ENCODE measurements around the gene SAP30BP.
A peak's percentile ranks its signal among the peaks of the same experiment; 100 is the strongest.

Gene SAP30BP

DNA sequence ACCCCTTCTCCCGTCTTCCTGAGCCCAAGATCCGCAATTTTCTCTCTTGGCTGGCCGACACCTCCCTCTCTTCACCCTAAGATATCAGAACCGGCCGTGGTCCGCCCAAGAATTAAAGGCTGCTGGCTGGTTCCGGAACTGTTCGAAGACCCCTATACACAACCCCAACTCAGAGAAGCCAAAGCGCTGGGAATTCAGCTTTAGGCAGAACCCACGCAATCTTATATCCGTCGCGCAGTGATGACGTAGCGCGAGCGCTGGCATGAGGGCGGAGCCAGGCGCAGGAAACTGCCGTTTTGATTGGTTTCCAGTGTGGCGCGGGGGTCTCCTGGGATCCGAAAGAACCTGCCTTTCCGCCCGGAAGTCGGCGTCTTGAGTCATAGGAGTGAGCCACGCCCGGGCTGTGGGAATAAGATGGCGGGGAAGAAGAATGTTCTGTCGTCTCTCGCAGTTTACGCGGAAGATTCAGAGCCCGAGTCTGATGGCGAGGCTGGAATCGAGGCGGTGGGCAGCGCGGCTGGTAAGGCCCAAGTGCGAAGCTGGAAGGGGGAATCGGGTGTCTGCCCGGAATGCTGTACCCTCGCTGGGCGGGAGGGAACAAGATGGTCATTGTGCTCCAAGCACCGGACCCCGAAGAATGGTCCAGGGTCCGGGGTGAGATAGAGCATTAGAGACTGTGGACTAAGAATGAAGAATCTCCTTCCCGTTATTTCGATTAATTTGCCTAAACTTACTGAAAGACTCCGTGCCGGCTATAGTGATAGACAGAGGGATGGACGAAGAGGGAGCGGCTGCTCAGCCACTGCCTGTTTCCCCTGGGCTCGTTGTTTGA, at the start of gene SAP30BP, which contains the start of gene RECQL5:
Gene SAP30BP, plus strand, starts transcription at position 380 of the 832 bp plus-strand sequence. Its CDS starts 35 bp downstream, at position 415.
Gene RECQL5, minus strand, starts transcription at position 196 of the 832 bp plus-strand sequence. CDS start 597 bp downstream, outside the sequence.
- peak; percentile 94 for DNase-seq

DNA sequence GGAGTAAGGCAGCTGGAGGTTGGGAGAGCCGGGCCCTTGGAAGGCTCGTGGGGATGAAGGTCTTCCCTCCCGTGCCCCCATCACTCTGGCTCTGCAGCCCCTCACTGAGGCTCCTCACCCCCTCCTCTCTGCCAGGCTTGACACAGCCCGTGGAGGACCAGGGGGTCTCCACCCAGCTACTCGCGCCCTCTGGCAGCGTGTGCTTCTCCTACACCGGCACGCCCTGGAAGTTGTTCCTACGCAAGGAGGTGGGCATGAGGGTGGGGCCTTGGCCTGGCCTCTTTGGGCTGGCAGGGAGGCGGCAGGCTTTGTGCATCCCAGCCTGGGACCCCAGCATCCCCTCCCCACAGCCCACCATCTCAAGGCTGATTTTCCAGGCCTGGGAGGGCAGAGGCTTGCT, 49.5 kb upstream of the SAP30BP start:
- DNase-seq = no peak

DNA sequence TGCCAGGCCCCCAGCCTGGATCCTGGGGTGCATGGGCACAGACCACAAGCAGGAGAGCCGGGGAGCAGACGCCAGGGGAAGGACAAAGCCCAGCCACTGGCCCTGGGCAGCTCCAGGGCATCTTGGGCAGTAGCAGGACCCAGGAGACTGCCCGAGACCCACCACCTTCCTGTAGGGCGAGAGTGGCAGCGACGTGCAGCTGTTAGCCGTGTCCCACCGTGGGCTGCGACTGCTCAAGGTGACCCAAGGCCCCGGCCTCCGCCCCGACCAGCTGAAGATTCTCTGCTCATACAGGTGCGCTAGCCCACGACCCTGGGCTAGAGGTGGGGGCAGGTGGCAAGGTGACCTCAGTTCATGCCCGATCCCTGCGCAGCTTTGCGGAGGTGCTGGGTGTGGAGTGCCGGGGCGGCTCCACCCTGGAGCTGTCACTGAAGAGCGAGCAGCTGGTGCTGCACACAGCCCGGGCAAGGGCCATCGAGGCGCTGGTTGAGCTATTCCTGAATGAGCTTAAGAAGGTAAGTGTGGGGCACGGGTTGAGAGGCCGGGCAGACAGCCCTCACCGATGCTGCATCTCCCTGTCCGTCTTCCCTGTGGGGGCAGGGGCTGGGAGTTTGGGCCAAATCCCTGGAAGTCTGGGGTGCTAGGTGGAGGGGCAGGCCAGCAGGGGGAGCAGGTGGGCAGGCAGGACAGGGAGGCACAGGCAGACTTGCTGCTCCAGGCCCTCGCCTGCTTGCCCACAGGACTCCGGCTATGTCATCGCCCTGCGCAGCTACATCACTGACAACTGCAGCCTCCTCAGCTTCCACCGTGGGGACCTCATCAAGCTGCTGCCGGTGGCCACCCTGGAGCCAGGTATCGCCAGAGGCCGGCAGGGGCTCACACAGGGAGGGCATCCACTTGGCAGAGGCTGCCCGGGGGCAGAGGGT, 47.4 kb upstream of the SAP30BP start:
- peak; percentile 7 for DNase-seq

DNA sequence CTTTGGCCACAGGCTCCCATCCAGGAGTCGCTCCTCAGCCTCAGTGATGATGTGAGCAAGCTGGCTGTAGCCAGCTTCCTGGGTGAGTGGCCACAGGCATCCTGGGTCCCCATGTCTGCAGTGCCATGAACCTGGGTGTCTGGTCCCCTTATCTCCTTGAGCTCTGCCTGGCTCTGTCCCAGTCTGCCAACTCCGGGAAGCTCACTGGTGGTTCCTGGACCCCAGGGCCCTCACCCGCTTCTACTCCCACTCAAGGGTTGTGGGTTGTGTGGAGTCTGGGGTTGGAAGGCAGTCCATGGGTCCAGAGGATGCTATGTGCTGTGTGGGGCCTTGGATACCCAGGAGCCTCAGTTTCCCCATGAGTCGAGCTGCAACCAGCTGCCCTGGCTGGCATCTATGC, 45.6 kb upstream of the SAP30BP start:
- no peak for DNase-seq

DNA sequence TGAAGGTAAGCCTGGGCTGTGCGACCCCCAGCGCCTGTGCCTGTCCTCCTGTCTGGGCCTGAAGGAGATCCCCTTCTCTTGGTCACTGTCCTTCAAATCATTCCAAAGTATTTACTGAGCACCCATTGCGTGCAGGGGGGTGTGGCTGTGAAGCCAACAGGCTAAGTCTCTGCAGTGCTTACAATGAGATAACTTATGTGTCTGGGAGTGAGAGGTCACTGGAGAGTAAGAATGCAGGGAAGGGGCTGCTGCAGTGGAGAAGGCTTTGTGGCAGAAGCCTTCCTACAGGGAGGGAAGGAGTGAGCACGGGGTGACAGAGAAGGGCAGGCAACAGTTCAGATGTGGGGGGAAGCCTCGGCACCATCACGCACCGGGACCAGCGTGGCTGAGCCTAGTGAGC, 45.1 kb upstream of the SAP30BP start:
- DNase-seq = no peak

DNA sequence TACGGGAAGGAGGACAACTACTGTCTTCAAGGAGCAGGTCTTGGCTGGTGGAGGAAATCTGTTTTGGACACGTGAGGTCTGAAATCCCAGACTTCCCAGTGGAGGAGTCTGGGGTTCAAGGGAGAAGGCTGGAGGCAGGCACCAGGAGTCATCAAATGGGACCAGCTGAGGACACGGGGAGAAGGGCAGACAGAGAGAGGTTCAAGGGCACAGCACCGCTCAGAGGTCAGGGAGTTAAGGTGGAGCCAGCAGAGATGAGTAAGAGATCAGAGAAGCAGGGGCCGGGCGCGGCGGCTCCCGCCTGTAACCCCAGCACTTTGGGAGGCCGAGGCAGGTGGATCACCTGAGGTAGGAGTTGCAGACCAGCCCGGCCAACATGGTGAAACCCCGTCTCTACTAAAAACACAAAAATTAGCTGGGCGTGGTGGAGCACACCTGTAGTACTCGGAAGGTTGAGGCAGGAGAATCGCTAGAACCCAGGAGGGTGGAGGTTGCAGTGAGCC, 44.3 kb upstream of the SAP30BP start:
- DNase-seq = no peak

DNA sequence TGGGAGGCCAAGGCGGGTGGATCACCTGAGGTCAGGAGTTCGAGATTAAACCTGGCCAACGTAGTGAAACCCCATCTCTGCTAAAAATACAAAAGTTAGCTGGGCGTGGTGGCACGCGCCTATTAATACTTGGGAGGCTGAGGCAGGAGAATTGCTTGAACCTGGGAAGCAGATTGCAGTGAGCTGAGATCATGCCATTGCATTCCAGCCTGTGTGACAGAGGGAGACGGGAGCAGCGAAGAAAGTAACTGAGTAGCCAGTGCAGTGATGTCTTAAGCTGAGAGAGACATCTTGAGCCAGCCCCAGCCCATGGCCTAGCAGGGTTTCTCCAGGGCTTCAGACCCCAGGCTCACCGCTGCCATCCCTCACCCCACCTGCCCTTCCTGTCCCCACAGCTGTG, 43.8 kb upstream of the SAP30BP start:
- DNase-seq = no peak

DNA sequence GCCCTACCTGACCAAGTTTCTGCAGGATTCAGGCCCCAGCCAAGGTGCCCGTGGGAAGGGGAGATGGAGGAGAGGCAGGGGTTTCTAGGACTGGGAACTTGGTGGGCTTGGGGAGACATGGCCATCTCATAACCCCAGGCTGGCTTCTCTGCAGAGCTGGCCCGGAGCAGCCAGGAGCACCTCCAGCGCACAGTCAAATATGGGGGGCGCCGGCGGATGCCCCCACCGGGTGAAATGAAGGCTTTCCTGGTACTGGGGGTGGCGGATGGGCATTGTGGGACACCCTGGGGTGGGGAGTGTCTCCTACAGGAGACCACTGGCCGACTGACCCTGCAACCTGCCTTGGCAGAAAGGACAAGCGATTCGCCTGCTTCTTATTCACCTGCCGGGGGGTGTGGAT, 43.1 kb upstream of the SAP30BP start:
- no peak for DNase-seq

DNA sequence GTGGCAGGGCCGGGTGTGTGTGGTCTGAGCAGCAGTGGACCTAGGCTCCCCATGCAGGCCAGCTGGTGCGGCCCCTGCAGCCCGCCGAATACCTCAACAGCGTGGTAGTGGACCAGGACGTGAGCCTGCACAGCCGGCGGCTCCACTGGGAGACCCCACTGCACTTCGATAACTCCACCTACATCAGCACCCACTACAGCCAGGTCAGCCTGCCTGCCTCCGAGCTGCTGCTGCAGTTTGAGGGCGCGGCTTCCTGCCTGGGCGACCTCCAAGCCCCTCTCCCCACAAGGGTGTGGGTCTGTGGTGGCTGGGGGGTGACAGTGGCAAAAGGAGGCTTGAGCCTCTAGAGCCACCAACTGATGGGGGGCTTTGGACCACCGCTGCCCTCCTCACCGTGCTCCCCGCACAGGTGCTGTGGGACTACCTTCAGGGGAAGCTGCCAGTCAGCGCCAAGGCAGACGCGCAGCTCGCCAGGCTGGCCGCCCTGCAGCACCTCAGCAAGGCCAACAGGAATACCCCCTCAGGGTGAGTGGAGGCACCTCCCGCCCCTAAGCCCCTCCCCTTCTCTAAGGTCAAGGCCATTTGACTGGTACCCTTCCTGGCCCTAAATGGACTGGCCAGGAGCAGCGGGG, 42.3 kb upstream of the SAP30BP start:
- no peak for DNase-seq

DNA sequence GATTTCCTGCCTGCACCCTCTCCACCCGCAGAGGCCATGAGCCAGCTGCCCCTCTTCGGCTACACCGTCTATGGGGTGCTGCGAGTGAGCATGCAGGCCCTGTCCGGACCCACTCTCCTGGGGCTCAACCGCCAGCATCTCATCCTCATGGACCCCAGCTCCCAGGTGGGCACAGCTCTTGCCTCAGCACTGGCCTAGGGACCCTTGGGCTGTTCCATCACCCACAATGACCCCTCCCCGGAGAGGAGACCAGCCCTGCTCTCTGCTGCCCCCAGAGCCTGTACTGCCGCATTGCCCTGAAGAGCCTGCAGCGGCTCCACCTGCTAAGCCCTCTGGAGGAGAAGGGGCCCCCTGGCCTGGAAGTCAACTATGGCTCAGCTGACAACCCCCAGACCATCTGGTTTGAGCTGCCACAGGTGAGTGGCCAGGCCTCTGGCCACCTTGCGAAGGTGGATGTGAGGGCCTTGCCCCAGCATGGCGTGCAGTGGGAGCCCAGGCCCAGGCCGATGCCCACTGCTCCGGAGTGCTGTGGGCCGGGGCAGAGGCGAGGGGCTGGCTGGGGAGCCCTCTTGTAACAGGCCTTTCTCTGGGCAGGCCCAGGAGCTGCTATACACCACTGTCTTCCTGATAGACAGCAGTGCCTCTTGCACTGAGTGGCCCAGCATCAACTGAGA, 41.2 kb upstream of the SAP30BP start:
- DNase-seq = no peak

DNA sequence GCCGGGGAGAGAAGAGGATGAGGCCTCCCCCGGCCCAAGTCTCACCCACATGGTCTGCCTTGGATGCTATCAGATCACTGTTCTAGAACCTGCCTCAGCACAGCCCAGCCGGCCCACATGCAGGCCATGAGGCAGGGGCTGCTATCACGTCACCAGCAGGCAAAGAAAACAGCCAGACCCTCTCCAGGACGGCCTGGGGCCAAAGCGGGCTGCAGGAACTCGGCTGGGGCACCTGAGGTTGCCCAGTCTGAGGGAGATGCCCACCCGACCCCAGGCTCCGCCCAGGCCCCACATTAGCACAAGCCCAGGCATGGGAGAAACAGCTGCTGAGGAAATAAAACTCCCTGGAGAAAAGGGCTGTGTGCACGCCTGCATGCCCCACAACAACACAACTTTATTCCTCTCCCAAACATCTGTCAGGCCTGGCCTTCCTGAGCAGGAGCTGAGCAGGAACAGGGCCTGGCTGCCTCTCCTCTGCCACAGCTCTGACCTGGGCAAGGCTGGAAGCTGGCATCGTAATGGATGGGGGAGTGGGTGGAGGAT, 40.6 kb upstream of the SAP30BP start:
- DNase-seq = no peak

DNA sequence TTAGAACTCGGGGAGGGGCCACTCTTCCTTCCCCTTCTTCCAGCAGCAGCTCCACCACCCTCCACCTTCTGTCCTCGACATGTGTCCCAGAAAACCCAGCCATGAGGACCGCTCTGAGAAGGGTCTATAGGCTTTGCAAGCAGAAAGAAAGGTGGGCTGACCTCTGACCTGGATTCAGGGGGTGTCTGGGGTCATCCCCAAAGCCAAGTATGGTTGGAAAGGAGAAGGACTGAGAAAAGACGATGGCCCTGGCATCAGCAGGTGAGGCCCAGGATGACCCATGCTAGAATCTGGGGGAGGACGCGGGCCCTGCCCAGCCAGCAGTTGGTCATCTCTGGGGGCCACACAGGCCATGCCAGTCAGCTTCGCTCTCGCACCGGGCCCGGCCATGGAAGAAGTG, 40.0 kb upstream of the SAP30BP start:
- DNase-seq = no peak

DNA sequence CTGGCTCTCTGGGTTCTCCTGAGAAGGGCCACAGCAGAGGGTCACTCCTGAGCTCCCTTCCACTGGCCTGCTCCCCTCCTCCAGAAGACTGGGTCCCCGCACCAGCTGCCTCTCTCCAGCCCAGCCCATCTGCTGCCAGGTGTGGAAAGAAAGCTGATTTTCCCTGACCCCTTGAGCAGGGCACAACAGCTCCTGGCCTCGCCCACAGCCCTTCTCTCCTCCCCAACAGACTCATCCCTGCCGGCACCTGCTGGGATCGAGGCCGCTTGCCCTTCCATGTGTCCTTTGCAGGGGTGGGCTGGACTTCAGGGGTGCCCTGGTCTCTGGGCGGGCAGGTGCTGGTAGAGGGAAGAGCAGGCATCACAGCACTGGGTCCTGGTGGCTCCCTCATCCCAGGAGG, 38.7 kb upstream of the SAP30BP start:
- no peak for DNase-seq

DNA sequence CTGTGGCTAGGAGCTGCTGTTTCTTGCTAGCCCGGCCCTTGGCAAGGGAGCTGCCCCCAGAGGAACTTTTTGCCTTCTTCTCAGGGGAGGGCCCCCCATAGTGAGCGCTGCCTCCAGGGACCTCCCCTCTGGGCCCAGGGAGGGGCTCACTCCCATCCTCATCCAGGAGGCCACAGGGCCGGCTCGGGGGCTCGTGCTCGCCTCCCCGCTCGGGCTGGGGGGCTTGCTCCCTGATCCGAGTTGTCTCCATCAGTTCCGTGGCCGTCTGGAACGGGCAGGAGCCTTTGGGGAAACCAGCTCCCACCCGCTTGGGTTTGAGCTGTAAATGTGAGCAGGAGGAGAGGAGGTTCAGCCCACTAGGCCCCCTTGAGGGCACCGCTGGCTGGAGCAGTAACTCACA, 38.0 kb upstream of the SAP30BP start:
- DNase-seq = no peak

DNA sequence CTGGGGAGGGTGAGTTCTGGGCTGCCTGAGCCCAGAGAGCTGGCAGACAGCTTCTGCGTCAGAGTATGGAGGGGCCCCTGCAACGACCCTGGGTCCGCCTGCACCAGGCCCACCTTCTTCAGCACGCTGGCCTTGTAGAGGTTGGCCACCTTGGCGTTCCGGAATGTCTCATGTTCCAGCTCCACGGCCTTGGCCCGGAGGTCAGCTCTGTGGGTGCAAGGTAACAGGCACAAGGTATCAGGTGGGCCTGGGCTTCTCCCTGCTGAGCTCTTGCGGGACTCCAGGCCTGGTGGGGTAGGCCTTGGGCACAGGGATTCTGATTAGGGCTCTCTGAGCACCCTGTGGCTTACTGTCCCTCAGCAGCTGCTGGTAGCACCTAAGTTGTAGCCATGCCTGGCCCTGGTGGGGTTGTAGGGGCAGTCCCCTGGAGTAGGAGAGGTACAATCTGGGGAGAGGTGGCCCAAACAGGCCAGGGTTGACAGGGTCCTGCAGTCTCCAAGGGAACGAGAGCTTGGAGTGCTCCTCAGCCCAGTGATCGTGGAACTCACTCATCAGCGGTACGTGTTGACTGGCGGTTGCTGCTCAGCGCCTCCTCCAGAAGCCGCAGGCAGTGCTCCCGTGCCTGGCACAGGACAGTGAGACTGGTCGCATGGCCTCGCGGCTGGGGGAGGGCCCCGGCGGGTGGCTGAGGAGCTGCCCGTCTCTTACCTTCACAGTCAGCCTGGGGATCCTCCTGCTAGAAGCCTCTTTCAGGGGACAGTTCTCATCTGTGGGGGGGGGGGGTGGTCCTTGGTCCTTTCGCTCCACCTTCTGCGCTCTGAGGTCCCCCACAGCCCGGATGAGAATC, 36.8 kb upstream of the SAP30BP start:
- DNase-seq = no peak

DNA sequence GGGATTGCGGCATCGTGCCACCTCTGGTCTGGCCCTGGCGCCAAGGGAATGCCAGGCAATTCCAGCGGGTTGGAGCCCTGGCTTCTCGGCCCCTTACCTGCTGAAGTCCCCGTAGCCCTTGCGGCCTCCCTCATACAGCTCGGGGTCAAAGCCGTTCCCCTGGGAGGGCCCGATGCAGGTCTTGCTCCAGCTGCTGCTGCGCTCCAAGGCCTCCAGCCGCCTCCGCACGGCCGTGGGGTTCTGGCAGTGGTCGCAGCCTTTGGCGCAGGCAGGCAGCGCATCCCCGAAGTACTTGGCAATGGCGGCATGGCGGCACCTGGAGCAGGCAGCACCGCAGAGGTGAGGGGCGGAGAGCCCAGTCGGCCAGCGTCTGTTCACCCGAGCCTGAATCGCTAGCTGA, 35.8 kb upstream of the SAP30BP start:
- DNase-seq = no peak

DNA sequence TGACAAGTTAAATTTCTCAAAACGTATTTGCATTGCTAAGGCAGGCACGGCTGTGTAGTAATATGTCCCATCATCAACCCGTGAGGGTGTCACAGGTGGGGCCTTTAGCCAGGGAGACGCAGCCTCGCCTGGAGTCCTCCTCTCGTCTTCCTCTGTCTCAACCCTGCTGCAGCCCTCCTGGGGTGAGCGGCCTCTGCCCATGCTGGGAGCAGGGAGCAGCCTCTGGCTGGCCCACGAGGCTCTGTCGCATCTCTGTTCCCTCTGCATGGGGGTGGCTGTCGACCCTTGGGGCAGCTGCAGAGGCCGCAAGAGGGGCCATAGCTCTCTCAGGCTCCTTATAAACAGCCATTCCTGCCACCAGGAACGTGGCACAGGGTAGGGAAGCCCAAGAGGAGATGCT, 34.7 kb upstream of the SAP30BP start:
- no peak for DNase-seq

DNA sequence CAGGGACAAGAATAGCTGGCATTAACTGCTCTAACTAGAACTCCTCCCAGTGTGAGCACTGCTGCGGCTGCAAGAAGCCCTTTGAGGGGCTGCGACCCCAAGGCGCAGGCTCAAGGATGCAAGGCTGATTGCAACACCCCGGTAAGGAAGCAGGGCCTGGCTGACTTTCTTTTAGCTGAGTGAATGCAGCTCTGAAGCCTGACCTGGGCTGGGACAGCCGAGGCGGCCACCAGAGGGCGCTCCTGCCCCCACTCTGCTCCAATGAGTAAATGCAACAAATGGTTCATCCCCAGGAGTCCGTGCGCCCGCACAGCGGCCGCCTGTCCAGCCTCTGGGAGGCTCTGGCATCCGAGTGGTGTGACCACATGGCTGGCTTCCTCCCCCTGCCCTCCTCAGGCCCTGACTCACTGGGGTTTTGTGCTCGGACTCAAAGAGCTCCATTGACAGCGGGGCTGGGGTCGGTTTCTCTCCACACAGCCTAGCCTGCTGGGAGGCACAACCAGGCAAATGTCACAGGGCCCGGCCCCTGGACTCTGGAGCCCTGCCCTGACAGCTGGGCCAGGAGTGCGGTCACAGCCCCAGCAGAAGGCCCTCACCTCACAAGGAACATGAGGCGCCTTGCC, 34.2 kb upstream of the SAP30BP start, which contains the start of gene SMIM5:
Gene SMIM5, plus strand, starts transcription at position 572 of the 623 bp plus-strand sequence. CDS start 6,768 bp downstream, outside the sequence.
- peak; percentile 16 for DNase-seq

DNA sequence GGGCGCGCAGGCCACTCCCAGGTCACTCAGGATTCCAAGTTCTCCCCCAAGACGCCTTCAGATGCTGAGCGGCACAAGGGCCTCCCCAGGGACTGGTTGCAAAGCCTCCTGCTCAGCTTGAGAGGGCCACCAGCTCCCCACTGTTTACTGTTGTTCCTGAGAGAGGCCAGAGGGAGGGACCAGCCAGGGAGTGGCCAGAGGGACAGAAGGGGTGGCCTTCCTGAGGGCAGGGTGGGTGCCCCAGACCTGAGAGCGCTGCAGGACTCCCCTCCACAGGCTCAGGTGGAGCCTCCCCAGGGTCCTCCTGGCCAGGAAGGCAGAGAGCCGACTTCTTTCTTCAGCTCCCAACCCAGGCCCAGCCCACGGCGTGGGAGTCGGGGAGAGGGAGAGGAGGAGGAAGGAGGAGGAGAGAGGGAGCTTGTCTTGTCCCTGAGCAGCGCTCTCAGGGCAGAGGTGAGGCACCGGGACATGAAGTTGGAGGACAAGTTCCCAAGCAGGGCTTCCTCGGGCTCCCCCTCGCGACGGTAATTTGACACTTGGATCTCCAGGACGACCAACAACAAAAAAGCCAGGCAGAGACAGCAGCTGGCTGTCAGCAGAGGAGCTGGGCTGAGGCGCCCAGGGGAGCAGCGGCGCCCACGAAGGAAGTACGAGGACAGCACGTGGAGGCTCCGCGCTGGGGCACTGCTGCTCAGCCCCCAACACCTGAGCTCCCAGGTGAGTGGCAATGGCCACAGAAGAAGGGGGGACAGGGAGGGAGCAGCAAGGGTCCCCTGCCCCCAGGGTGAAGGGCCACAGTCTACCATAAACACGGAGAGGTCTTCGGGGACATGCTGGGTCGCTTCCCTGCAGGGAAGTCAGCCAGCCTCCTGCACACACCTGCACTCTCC, 33.4 kb upstream of the SAP30BP start:
- peak; percentile 84 for DNase-seq

DNA sequence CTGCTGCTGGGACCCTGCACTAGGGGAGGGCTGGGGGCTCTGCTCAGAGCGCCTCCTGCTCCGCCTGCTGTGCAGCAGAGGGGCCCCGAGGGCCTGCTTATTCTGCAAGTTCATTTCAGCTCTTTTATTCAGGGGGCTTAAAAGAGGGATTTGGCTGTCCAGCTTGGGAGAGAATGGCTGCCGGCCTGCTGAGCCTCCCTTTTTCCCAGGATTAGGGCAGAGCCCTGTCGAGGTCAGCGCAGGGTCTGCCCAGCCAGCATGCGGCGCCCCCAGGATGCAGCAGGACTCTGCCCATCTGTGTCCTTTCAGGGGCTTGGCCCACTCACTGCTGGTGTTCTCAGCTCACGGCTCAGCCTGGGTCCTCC, 32.8 kb upstream of the SAP30BP start:
- no peak for DNase-seq
